ENCODE results near the gene FOXK1. TPM values are rescaled to one million over a fixed set of nuclear protein-coding genes. Genes with fewer than 3 reads are reported as not detected.

Gene FOXK1
- total RNA-seq, 2 donors from 2014 or later, result 35.6 to 48.1 TPM

DNA sequence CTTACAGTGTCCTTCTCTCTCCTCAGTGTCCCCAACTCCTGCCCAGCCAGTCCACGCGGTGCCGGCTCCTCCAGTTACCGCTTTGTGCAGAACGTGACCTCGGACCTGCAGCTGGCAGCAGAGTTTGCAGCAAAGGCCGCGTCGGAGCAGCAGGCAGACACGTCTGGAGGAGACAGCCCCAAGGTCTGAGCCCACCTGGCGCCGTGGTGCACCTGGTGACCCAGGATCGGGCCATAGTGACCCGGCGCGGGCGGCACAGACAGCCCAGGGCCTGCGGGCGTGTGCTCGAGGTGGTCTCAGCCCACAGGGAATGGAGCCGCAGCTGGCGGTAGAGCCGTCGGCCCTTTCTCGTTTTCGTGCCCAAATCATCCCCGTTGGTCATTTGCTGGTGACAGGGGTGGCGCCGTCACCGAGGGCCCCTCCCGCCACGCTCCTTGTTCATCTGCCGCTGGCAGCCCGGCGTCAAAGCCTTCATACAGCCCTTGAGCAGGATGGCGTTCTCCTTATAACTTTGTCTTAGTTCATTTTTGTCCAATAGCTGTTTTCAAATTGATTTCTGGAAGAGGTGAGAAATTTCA, 72.4 kb downstream of the FOXK1 start:
- no peaks in the 10 kb centered on the region for H3K9me3 Mint-ChIP-seq
- H3K4me1 Mint-ChIP-seq (ENCODE audit: low read depth in 2 of 2), result peaks cover 0 to 8% of the 10 kb centered on the region in 2 donors
- H3K27me3 Mint-ChIP-seq, result no peaks in the 10 kb centered on the region
- ATAC-seq, result no peak
- H3K4me3 Mint-ChIP-seq, result no peak overlapping the region
- DNase-seq (ENCODE audit: low spot score), result no peak
- H3K27ac Mint-ChIP-seq, result no peak overlapping the region
- no peaks in the 10 kb centered on the region for H3K36me3 Mint-ChIP-seq

DNA sequence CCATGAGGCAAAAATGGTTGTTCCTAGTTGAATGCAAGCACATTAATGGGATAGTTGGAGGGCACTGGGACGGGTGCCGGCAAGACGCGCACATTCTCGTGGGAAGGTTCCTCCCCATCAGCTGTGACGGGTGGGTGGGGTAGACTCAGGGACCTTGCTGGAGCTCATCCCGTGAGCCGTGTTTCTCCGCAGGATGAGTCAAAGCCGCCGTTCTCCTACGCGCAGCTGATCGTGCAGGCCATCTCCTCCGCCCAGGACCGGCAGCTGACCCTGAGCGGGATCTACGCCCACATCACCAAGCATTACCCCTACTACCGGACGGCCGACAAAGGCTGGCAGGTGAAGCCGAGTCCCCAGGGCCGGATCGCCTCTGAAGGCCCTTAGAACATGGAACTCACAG, 73.0 kb downstream of the FOXK1 start:
- ATAC-seq, result no peak

DNA sequence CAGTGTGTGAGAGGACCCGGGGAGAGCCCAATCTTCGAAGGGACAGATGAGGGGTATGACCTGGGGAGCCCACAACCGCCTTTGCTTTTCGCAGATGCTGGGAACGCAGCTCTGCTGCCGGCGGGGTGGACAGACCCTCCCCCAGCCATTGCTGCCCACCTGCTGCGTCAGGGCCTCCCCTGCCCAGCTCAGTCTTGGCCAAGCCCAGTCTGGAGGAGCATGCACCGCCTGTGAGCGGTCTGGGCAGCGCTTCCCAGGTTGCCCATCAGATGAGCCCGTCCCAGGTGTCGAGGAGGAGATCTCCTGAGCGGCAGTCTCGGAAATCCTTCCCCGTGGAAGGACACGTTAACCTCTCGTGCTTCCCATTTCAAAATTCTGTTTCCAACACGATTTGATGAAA, 76.0 kb downstream of the FOXK1 start:
- no peak for ATAC-seq
- peaks cover 0 to 8% of the 10 kb centered on the region in 2 donors for H3K4me1 Mint-ChIP-seq (ENCODE audit: low read depth in 2 of 2)
- no peak overlapping the region for H3K27ac Mint-ChIP-seq
- H3K36me3 Mint-ChIP-seq, result no peaks in the 10 kb centered on the region
- H3K9me3 Mint-ChIP-seq, result no peaks in the 10 kb centered on the region
- no peaks in the 10 kb centered on the region for H3K27me3 Mint-ChIP-seq
- no peak for DNase-seq (ENCODE audit: low spot score)
- no peak overlapping the region for H3K4me3 Mint-ChIP-seq

More for the DNA sequence above, 73.0 kb downstream of the FOXK1 start:
- Mint-ChIP-seq H3K4me3 (no peak overlapping the region), H3K4me1 (ENCODE audit: low read depth in 2 of 2) (peaks cover 0 to 8% of the 10 kb centered on the region in 2 donors), H3K9me3 (no peaks in the 10 kb centered on the region), H3K27me3 (no peaks in the 10 kb centered on the region), H3K36me3 (no peaks in the 10 kb centered on the region), H3K27ac (no peak overlapping the region)
- DNase-seq (ENCODE audit: low spot score), result no peak

DNA sequence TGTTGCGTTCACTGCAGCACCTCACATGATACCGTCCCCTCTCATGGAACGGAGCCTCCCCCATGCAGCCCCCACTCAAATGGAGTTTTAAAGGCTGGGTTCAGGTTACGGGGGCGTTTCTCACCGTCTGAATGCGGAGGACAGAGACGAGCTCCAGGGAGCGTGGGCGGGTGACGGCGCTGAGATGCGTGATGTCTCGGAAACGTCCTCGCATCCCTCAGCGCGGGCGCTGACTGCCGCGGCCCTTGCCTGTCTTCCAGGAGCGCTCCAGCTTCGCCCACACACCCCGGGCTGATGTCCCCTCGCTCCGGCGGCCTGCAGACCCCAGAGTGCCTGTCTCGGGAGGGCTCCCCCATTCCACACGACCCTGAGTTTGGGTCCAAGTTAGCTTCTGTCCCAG, 76.7 kb downstream of the FOXK1 start:
- no peak for ATAC-seq

DNA sequence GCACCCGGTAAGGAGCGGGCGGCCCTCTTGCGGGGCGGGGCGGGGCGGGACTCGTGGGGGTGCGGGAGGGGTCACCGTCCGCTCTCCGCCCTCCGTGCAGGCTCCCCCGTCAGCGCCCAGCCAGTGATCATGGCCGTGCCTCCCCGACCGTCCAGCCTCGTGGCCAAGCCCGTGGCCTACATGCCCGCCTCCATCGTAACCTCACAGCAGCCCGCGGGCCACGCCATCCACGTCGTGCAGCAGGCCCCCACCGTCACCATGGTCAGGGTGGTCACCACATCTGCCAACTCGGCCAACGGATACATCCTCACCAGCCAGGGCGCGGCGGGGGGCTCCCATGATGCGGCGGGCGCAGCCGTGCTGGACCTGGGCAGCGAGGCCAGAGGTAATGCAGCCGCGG, 77.1 kb downstream of the FOXK1 start:
- no peaks in the 10 kb centered on the region for H3K27me3 Mint-ChIP-seq
- no peaks in the 10 kb centered on the region for H3K4me1 Mint-ChIP-seq (ENCODE audit: low read depth in 2 of 2)
- DNase-seq (ENCODE audit: low spot score), result no peak
- no peaks in the 10 kb centered on the region for H3K36me3 Mint-ChIP-seq
- peak in 1 of 2 donors; percentile 4 for ATAC-seq
- no peak overlapping the region for H3K27ac Mint-ChIP-seq
- no peak overlapping the region for H3K4me3 Mint-ChIP-seq
- H3K9me3 Mint-ChIP-seq, result no peaks in the 10 kb centered on the region

More for the DNA sequence above, 76.7 kb downstream of the FOXK1 start:
- H3K4me3 Mint-ChIP-seq, result no peak overlapping the region
- H3K36me3 Mint-ChIP-seq, result no peaks in the 10 kb centered on the region
- H3K4me1 Mint-ChIP-seq (ENCODE audit: low read depth in 2 of 2), result peaks cover 0 to 1% of the 10 kb centered on the region in 2 donors
- DNase-seq (ENCODE audit: low spot score), result no peak
- H3K27ac Mint-ChIP-seq, result no peak overlapping the region
- H3K27me3 Mint-ChIP-seq, result no peaks in the 10 kb centered on the region
- H3K9me3 Mint-ChIP-seq, result no peaks in the 10 kb centered on the region

DNA sequence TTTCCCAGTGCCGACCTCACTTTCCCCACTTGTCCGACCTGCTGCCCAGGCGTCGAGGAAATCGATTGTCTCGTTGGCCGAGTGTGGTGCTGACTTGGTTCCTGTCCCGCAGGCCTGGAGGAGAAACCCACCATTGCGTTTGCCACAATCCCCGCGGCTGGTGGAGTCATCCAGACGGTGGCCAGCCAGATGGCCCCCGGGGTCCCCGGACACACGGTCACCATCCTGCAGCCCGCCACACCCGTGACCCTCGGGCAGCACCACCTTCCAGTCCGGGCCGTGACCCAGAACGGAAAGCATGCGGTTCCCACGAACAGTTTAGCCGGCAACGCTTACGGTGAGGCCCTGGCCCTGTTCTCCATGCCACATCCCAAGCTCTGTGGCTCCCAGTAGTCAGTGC, 78.9 kb downstream of the FOXK1 start:
- Mint-ChIP-seq H3K4me1 (ENCODE audit: low read depth in 2 of 2) (no peaks in the 10 kb centered on the region), H3K4me3 (no peak overlapping the region), H3K27me3 (no peaks in the 10 kb centered on the region), H3K36me3 (no peaks in the 10 kb centered on the region), H3K27ac (no peak overlapping the region), H3K9me3 (no peaks in the 10 kb centered on the region)
- ATAC-seq (no peak), DNase-seq (ENCODE audit: low spot score) (no peak)

DNA sequence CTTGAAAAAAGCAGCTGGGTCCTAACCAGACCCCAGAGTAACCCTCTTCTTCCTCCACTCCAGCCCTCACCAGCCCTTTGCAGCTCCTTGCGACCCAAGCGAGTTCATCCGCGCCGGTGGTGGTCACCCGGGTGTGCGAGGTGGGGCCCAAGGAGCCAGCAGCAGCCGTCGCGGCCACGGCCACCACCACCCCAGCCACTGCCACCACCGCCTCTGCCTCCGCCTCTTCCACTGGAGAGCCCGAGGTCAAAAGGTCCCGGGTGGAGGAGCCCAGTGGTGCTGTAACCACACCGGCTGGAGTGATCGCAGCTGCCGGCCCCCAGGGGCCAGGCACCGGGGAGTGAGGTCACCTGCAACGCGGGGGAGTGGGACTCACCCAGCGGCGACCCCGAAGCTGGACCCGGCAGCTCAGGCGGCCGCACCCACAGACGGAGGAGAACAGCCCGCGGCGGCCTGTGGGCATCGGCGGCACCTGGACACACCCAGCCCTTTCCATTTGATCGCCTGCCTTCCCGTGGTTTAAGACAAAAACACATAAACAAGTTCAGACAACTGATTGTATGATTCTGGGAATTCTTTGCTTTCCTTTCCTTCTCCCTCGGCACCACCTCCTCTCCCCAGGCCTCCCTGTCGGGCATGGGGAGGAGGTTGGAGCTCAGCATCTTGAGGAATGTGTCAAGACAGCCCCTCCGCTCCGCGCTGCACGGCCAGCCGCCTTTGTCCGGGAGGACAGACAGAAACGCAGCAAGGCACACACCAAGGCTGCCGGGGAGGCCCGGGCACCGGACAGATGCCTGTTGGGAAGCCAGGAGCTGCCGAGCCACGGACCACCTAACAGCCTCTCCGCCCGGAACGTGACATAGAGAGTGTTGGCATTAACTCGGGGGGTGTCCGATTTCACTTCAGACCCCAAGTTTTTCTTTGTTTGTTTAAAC, 80.3 kb downstream of the FOXK1 start:
- H3K27ac Mint-ChIP-seq, result peak overlapping the region in 1 of 2 donors; percentile 51
- H3K4me3 Mint-ChIP-seq, result no peak overlapping the region

DNA sequence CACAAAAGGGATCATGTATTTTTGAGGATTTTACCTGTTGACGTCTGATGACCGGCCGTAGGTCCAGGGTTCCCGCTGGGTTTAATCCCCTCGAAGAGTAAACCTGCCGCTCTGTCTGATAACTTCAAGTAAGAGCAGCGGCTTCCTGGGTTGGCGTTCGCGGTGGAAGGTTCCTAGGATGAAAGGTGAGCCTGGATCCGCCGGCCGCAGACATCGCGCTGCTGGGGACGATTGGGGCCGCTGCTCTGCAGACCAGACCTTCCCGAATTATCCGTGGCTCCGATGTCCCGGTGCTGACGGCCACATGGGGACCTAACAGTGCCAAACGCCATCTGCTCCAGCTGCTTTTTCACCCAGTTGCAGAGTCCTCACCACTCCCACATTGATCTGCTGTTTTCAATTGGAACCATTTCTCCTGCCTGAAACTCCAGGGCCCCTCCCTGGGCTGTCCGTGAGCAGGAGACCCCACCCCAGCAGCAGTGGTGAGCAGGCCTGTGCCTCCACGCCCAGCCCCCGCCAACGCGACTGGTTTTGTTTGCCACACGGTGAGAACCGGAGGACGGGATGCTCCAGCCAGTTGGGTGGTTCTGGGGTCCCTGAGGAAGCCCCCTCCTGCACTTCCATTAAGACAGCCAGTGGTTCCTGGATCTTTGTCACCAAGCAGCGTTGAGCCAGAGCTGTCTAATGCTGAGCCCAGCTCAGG, 81.1 kb downstream of the FOXK1 start:
- no peaks in the 10 kb centered on the region for H3K9me3 Mint-ChIP-seq
- no peak overlapping the region for H3K4me3 Mint-ChIP-seq
- no peak for ATAC-seq
- H3K36me3 Mint-ChIP-seq, result no peaks in the 10 kb centered on the region
- H3K27me3 Mint-ChIP-seq, result no peaks in the 10 kb centered on the region
- H3K4me1 Mint-ChIP-seq (ENCODE audit: low read depth in 2 of 2), result no peaks in the 10 kb centered on the region
- DNase-seq (ENCODE audit: low spot score), result no peak
- no peak overlapping the region for H3K27ac Mint-ChIP-seq

More for the DNA sequence above, 80.3 kb downstream of the FOXK1 start:
- no peaks in the 10 kb centered on the region for H3K4me1 Mint-ChIP-seq (ENCODE audit: low read depth in 2 of 2)
- no peaks in the 10 kb centered on the region for H3K36me3 Mint-ChIP-seq
- H3K9me3 Mint-ChIP-seq, result no peaks in the 10 kb centered on the region
- ATAC-seq, result no peak
- DNase-seq (ENCODE audit: low spot score), result no peak
- no peaks in the 10 kb centered on the region for H3K27me3 Mint-ChIP-seq

DNA sequence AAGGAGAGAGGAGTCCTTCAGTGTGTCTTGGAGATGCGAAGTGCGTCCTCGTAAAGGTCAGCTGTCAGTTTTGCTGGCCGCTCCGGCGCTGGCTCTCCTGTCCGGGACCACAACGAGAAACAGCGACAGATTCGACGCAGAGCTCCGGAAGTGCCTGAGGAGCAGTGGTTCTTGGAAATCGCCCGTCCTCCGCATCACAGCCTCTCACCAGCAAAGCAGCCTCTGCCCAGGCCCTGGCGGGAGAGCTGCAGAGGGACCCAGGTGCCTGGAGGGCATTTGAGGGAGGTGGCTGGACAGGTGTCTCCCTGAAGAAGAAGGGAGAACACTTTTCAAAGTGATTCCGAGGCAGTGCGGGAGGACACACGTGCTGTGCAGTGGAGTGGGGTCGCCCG, 81.7 kb downstream of the FOXK1 start:
- no peaks in the 10 kb centered on the region for H3K36me3 Mint-ChIP-seq
- ATAC-seq (no peak), DNase-seq (ENCODE audit: low spot score) (no peak)
- no peaks in the 10 kb centered on the region for H3K9me3 Mint-ChIP-seq
- H3K4me1 Mint-ChIP-seq (ENCODE audit: low read depth in 2 of 2), result no peaks in the 10 kb centered on the region
- no peaks in the 10 kb centered on the region for H3K27me3 Mint-ChIP-seq
- no peak overlapping the region for H3K27ac Mint-ChIP-seq
- no peak overlapping the region for H3K4me3 Mint-ChIP-seq

DNA sequence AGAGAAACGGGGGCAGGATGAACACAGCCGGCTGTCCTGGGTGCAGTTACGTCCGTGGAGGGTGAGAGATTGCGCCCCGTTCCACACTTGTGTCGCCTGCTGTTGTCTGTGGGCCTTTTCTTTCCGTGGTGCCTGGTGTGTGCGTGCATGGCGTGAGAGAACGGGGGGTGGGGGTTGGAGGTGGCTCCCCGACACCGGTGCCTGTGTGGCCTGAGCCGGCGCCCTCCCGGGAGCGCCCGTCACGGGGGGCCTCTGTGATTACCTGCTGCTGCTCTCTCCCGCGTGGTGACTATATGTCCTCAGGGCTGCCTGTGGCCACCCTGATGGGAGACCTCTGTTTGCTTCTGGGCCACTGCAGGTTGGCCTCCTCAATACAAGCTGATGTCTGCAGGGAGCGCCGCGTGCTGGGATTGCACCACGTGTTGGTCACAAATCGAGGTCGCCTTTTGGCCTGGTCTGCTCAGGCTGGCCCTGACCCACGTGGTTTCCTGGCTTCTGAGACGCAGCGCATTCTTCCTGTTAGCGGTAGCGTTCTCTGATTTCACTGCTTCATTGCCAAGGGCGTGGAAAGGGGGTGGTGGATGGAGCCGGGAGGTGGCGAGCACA, 82.4 kb downstream of the FOXK1 start:
- Mint-ChIP-seq H3K4me1 (ENCODE audit: low read depth in 2 of 2) (no peaks in the 10 kb centered on the region), H3K27me3 (no peaks in the 10 kb centered on the region), H3K27ac (peak overlapping the region; percentile 18 to 33), H3K4me3 (no peak overlapping the region), H3K9me3 (no peaks in the 10 kb centered on the region), H3K36me3 (no peaks in the 10 kb centered on the region)
- DNase-seq (ENCODE audit: low spot score) (no peak), ATAC-seq (no peak)

DNA sequence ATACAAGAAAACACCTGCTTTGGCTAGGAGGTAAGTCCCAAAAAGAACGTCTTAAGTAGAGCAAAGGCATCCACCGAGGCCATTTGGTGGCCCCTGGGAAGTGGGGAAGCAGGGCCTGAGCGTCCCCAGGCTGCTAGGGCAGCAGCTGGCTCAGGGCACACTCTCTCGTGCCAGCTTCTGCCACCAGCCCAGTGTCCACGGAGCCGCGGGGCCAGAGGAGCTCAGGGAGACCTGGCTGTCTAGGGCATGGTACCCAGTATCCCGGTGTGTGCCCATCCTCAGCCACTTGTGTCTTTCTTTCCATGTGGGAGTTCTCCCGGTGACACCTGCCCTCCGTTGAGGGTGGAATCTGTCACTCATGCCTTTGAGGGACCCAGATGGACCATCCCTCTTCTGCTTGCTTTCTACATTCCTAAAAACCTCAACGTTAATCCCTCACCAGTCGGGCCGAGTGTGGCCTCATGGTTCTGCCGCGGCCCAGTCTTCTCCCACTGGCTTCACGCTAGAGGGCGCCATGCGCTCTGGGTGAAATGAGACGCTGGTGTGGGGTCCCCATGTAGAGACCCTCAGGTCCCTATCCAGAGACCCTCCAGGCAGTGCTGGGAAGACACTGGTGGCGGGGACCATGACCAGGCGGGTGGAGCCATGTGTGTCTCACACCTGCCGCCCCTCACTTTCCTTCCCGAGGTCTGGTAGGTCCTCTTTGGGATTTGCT, 83.8 kb downstream of the FOXK1 start:
- Mint-ChIP-seq H3K27me3 (no peaks in the 10 kb centered on the region), H3K4me1 (ENCODE audit: low read depth in 2 of 2) (peaks cover 0 to 4% of the 10 kb centered on the region in 2 donors), H3K36me3 (no peaks in the 10 kb centered on the region)

DNA sequence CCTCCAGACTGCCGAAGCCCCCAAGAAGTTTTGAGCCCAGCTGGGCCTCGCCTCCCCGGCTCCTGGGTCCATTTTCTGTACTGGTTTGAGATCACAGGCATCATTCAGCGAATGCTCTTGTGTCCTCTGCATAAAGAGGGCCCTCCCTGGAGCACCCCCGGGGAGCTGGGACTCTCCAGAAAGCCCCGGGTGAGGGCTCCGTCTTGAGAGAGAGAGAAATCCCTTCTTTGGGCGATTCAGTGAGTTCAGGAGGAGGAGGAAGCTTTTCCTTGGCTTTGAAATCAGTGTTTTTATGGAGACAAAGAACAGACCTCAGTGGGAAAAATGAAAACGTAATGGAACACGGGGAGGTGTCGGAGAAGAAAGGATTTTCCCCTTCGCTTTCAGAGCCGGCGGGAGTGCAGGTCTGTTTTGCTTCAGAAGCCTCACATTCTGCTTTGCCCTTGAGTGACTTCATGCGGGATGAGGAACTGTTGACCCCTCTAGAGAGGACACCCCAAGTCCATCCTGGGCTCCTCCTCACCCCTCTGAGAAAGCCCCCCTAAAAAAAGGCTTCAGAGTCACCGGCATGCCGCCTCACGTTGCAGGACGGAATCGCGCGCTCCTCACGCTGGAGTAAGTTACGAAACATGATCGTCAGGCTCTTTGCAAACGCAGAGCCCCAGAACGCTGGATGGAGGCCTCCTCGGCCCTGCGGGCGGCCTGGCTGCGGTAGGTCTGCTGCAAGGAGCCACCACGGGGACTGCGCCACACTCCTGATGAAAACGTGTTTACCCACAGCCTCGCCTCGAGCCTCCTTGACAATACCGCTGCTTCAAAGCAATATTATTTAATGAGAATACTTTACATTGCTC, 84.8 kb downstream of the FOXK1 start:
- H3K36me3 Mint-ChIP-seq, result no peaks in the 10 kb centered on the region
- DNase-seq (ENCODE audit: low spot score), result no peak
- no peak overlapping the region for H3K4me3 Mint-ChIP-seq
- no peaks in the 10 kb centered on the region for H3K9me3 Mint-ChIP-seq
- no peaks in the 10 kb centered on the region for H3K27me3 Mint-ChIP-seq
- H3K4me1 Mint-ChIP-seq (ENCODE audit: low read depth in 2 of 2), result peaks cover 0 to 4% of the 10 kb centered on the region in 2 donors
- no peak for ATAC-seq
- no peak overlapping the region for H3K27ac Mint-ChIP-seq

More for the DNA sequence above, 83.8 kb downstream of the FOXK1 start:
- Mint-ChIP-seq H3K9me3 (no peaks in the 10 kb centered on the region), H3K4me3 (no peak overlapping the region), H3K27ac (no peak overlapping the region)
- ATAC-seq (no peak), DNase-seq (ENCODE audit: low spot score) (no peak)

All from natural killer cell treated with Interleukin-12 subunit alpha and Interleukin-12 subunit beta and Interleukin-15 and Interleukin-18, amount 100 ng/mL, for 72 hours (primary cell).